GM12865 (cell line): ENCODE measurements around the gene ARL5C.

Experiments
- DNase-seq: peaks from one replicate; pipeline ENCODE4 v3.0.0; 2010; ENCODE audit warnings: low read depth
- H3K4me3 ChIP-seq: 2 replicates; pipeline ENCODE4 v1.5.1; 2011; ENCODE audit warnings: mild to moderate bottlenecking, low read depth, low read length, control low read depth
- CTCF ChIP-seq: IDR thresholded peaks from 2 replicates; pipeline ENCODE4 v1.5.1; 2011; ENCODE audit warnings: low read length, control low read depth, low read depth, inconsistent platforms; ENCODE audit not compliant: insufficient read depth; ENCODE audit errors: missing control alignments

Gene ARL5C

DNA sequence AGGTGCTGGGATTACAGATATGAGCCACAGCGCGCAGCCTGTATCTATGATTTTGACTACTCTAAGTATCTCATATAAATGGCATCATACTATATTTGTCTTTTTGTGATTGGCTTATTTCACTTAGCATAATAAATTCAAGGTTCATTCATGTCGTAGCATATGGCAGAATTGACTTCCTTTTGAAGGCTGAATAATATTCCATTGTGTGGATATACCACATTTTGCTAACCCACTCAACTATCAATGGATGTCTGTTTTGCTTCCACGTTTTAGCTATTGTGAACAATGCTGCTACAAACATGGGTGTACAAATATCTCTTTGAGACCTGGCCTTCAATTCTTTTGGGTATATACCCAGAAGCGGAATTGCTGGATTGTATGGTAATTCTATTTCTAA is 24.7 kb downstream of the ARL5C start:
- H3K4me3 ChIP-seq = no peak overlapping the region
- no peak for DNase-seq
- TF ChIP-seq CTCF = no peak

GRCh38 chr17:39139561-39139960 is 26.4 kb downstream of the ARL5C start:
- no peak overlapping the region for H3K4me3 ChIP-seq
- DNase-seq = no peak
- TF ChIP-seq CTCF = no peak

GRCh38 chr17:39139161-39139511 is 26.8 kb downstream of the ARL5C start:
- no peak overlapping the region for H3K4me3 ChIP-seq
- TF ChIP-seq CTCF = no peak
- DNase-seq = no peak

DNA sequence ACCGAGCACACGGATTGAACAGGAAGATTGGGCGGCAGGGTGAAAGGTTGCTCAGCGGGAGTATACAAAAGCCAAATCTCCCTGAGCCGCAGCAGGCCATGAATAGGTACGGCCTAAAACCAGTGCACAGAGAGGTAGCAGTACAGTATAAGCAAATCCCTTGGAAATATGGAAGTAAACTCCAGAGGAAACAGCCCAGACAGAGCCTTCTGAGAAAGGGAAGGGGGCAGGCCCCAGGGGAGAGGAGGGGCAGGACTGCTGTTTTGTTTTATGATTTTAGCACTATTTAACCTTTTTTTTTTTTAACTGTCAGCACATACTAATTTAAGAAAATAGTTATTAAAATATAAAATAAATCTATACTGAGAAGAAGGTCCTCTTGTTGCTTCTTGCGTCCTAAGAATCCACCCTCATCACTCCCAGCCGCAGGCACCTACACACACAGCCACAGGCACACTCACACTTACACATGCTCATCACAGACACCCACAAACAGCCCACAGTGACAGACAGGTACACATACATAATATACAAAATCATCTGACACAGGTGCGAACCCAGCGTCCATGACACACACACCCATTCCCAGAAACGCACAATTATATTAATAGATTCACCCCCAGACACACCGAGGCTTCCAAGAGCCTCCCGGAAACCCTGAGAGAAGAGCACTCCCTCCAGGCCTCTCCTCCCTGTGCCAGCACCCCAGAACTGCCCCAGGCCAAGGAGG is 27.4 kb downstream of the ARL5C start:
- no peak for TF ChIP-seq CTCF
- DNase-seq = no peak
- H3K4me3 ChIP-seq = no peak overlapping the region

GRCh38 chr17:39134878-39135277 is 31.1 kb downstream of the ARL5C start:
- no peak for TF ChIP-seq CTCF
- no peak overlapping the region for H3K4me3 ChIP-seq
- DNase-seq = no peak

DNA sequence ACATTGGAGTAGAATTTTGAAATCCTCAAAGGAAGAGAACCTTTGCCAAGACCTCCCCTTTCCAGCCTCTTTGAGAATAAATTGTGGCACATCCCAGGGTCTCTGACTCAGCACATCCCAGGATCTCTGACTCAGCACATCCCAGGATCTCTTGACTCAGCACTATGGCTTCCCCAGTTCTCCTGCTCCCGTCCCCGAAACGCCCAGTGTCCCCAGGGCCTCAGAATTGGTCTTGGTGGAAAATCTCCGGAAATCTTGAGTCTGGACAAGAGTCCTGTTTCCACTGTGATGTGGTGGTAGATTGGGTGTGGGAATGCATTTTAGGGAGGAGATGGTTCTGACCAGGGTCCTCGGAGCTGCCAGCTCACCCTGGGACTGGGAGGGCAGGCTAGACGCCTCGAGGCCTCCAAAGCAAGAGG is 33.8 kb downstream of the ARL5C start:
- no peak for TF ChIP-seq CTCF
- H3K4me3 ChIP-seq = no peak overlapping the region
- no peak for DNase-seq

DNA sequence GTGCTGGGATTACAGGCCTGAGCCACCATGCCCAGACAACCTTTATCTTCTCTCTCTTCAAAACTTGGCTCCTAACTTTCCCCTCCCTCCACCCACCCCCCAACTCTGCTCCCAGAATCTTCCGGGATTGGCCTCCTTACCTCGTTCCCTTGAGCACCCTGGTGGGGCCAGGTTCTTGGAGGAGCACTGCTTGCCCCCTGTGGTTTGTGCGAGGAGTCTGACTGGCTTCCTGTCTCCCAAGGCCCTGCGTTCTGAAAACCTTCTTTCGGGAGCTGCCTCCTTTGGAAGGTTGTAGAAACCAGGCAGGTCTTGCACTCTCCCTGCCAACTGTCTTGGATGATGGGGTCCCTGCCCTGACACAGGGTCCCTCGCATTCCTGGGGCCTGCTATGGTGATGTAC is 34.3 kb downstream of the ARL5C start:
- no peak for DNase-seq
- TF ChIP-seq CTCF = no peak
- H3K4me3 ChIP-seq = no peak overlapping the region
